ENCODE data around the gene THSD8.
"Not testable (repeated sequence)": the region's sequence is repeated elsewhere in the genome, so short reads cannot be mapped to it uniquely, and the experiment has no call there.

The THSD8 gene

GRCh38 chr19:12825254-12826131 is 23.6 kb downstream of the THSD8 start:
- no peak for DNase-seq (ENCODE audit: low read depth in 2 of 2)

- DNase-seq (ENCODE audit: low read depth in 2 of 2) = no peak
Observed at GRCh38 chr19:12828494-12828893, 26.6 kb downstream of the THSD8 start.

GRCh38 chr19:12833418-12833737 is 31.5 kb downstream of the THSD8 start:
- DNase-seq (ENCODE audit: low read depth in 2 of 2) = no peak

GRCh38 chr19:12833738-12834565 is 32.1 kb downstream of the THSD8 start:
- peak in 1 of 2 donors; percentile 39 for DNase-seq (ENCODE audit: low read depth in 2 of 2)

- no peak for DNase-seq (ENCODE audit: low read depth in 2 of 2)
Observed at GRCh38 chr19:12834566-12834943, 32.7 kb downstream of the THSD8 start, which contains the start of gene RTBDN. RTBDN (minus strand) TSS chr19:12834579; CDS start chr19:12829979, 4,600 bp downstream.

GRCh38 chr19:12834976-12835757 is 33.3 kb downstream of the THSD8 start:
- no peak for DNase-seq (ENCODE audit: low read depth in 2 of 2)

- no peak for DNase-seq (ENCODE audit: low read depth in 2 of 2)
Observed at GRCh38 chr19:12836529-12836863, 34.6 kb downstream of the THSD8 start.

GRCh38 chr19:12837225-12837624 is 35.4 kb downstream of the THSD8 start:
- DNase-seq (ENCODE audit: low read depth in 2 of 2) = no peak

- DNase-seq (ENCODE audit: low read depth in 2 of 2) = peak in 1 of 2 donors; percentile 54
Observed at GRCh38 chr19:12838182-12838885, 36.5 kb downstream of the THSD8 start, which contains the start of gene MAST1. MAST1 (plus strand) TSS chr19:12838515; CDS start chr19:12838573, 58 bp downstream.

GRCh38 chr19:12838886-12839756 is 37.3 kb downstream of the THSD8 start:
- DNase-seq (ENCODE audit: low read depth in 2 of 2) = no peak

GRCh38 chr19:12840091-12841079 is 38.5 kb downstream of the THSD8 start:
- DNase-seq (ENCODE audit: low read depth in 2 of 2) = no peak

- DNase-seq (ENCODE audit: low read depth in 2 of 2) = no peak
Observed at GRCh38 chr19:12841094-12841493, 39.2 kb downstream of the THSD8 start.

GRCh38 chr19:12842511-12842910 is 40.6 kb downstream of the THSD8 start:
- no peak for DNase-seq (ENCODE audit: low read depth in 2 of 2)

- no peak for DNase-seq (ENCODE audit: low read depth in 2 of 2)
Observed at GRCh38 chr19:12843328-12843727, 41.5 kb downstream of the THSD8 start.

GRCh38 chr19:12843999-12844732 is 42.3 kb downstream of the THSD8 start:
- DNase-seq (ENCODE audit: low read depth in 2 of 2) = no peak

- DNase-seq (ENCODE audit: low read depth in 2 of 2) = not testable (repeated sequence)
Observed at GRCh38 chr19:12846613-12847012, 44.7 kb downstream of the THSD8 start.

GRCh38 chr19:12847159-12848139 is 45.6 kb downstream of the THSD8 start:
- DNase-seq (ENCODE audit: low read depth in 2 of 2) = peak; percentile 77 to 86

All from stimulated activated CD4-positive, alpha-beta T cell treated with anti-CD3 and anti-CD28 coated beads, Interleukin-1b, Interleukin-23, amount 100 ng/mL, for 4 hours (primary cell).